Measurements from ENCODE around the gene NRXN2.

The NRXN2 gene

DNA sequence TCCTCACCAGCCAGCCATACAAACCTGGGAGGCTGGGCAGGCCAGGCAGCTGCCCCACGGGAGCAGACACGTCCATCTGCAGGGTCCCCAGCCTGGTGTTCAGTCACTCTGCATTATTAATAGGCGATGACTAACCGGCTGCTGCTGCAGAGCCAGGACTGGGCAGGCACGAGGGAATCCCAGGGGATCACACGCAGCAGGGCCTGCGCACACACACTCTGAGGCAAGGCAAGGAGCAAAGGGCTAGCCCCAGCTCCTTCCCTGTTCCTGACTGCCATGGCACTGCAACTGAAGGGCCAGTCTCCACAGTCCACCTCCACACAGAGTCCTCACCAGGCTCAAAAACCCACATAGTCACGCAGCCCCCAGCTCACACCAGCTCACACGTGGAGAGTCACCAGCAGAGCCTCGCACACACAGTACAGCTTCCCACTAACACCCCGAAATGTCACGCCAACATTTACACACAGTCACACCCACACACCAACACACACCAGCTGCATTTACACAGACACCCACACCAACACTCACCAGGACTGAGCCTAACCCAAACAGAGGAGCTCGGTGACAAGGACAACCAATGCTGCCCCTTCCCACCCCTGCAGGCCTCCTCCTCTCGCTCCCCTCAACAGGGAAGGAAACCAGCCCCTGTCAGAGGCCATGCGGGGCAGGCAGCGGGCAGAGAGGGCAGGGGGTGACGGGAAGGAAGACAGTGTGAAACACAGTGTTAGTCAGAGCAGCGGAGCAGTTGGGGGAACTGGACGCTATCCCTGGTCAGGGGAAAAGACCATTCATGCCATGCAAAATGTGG lies 47.3 kb downstream of the NRXN2 start:
- H3K4me3 ChIP-seq (ENCODE audit: low read length, poor library complexity, severe bottlenecking): no peak overlapping the region
- no peaks in the 10 kb centered on the region for H3K9me2 ChIP-seq (replicated peaks; ENCODE audit: low read depth, low read length)
- H3K9me3 ChIP-seq (ENCODE audit: insufficient read depth, low read depth, low read length): no peaks in the 10 kb centered on the region
- no peaks in the 10 kb centered on the region for H3F3A ChIP-seq (ENCODE audit: low read depth)
- no peaks in the 10 kb centered on the region for H3K36me3 ChIP-seq (ENCODE audit: insufficient read depth, low read length)
- no peaks in the 10 kb centered on the region for H3K27me3 ChIP-seq (ENCODE audit: insufficient read depth, low read length, poor library complexity, severe bottlenecking)
- H4K20me1 ChIP-seq (ENCODE audit: insufficient read depth, low read length, poor library complexity, severe bottlenecking): no peaks in the 10 kb centered on the region
- no peak overlapping the region for H3K9ac ChIP-seq (ENCODE audit: low read depth, low read length, poor library complexity, severe bottlenecking)
- no peak overlapping the region for H2AFZ ChIP-seq (ENCODE audit: low read length)
- TF ChIP-seq CTCF (conservative IDR thresholded peaks at IDR 0.05; ENCODE audit: low read length): no peak
- no peak for TF ChIP-seq EZH2phosphoT487 (IDR thresholded peaks at IDR 0.05; ENCODE audit: borderline replicate concordance)
- H3K4me2 ChIP-seq (ENCODE audit: low read depth, low read length, poor library complexity, severe bottlenecking): no peak overlapping the region
- no peaks in the 10 kb centered on the region for H3K4me1 ChIP-seq (ENCODE audit: insufficient read depth, low read length, poor library complexity, severe bottlenecking)
- H3K79me2 ChIP-seq (ENCODE audit: insufficient read depth, low read length): no peaks in the 10 kb centered on the region

- Histone ChIP-seq H3K9ac (ENCODE audit: low read depth, low read length, poor library complexity, severe bottlenecking) (no peak overlapping the region), H3K9me3 (ENCODE audit: insufficient read depth, low read depth, low read length) (no peaks in the 10 kb centered on the region), H3K36me3 (ENCODE audit: insufficient read depth, low read length) (no peaks in the 10 kb centered on the region), H4K20me1 (ENCODE audit: insufficient read depth, low read length, poor library complexity, severe bottlenecking) (no peaks in the 10 kb centered on the region), H3K9me2 (replicated peaks; ENCODE audit: low read depth, low read length) (no peaks in the 10 kb centered on the region), H2AFZ (ENCODE audit: low read length) (no peak overlapping the region), H3K27me3 (ENCODE audit: insufficient read depth, low read length, poor library complexity, severe bottlenecking) (no peaks in the 10 kb centered on the region), H3F3A (ENCODE audit: low read depth) (no peaks in the 10 kb centered on the region), H3K4me2 (ENCODE audit: low read depth, low read length, poor library complexity, severe bottlenecking) (no peak overlapping the region), H3K4me3 (ENCODE audit: low read length, poor library complexity, severe bottlenecking) (no peak overlapping the region), H3K4me1 (ENCODE audit: insufficient read depth, low read length, poor library complexity, severe bottlenecking) (no peaks in the 10 kb centered on the region), H3K79me2 (ENCODE audit: insufficient read depth, low read length) (no peaks in the 10 kb centered on the region)
- TF ChIP-seq CTCF (conservative IDR thresholded peaks at IDR 0.05; ENCODE audit: low read length): no peak
- no peak for TF ChIP-seq EZH2phosphoT487 (IDR thresholded peaks at IDR 0.05; ENCODE audit: borderline replicate concordance)
Measured at GRCh38 chr11:64674774-64675173, 48.2 kb downstream of the NRXN2 start.

DNA sequence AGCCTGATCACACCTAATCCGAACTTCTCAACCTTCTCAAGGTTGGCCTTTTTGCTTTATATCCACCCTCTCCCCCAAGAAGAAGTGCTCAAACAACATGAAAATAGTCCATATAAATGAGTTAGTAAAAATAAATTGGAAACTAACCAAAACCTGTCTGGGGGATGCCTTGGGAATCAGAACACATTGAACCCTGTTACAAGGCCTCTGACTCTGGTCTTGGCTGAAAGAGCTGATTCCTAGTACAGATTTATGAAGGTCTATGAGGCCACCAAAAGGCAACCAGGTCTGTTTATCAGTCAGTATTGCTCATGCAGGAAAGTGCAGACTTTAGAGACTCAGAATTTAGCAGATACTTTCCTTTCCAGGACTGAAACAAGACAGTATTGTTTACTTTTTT lies 49.7 kb downstream of the NRXN2 start:
- no peaks in the 10 kb centered on the region for H3F3A ChIP-seq (ENCODE audit: low read depth)
- no peaks in the 10 kb centered on the region for H3K27me3 ChIP-seq (ENCODE audit: insufficient read depth, low read length, poor library complexity, severe bottlenecking)
- no peaks in the 10 kb centered on the region for H3K9me2 ChIP-seq (replicated peaks; ENCODE audit: low read depth, low read length)
- no peaks in the 10 kb centered on the region for H3K9me3 ChIP-seq (ENCODE audit: insufficient read depth, low read depth, low read length)
- H3K9ac ChIP-seq (ENCODE audit: low read depth, low read length, poor library complexity, severe bottlenecking): no peak overlapping the region
- no peak overlapping the region for H3K4me2 ChIP-seq (ENCODE audit: low read depth, low read length, poor library complexity, severe bottlenecking)
- TF ChIP-seq CTCF (conservative IDR thresholded peaks at IDR 0.05; ENCODE audit: low read length) (no peak), EZH2phosphoT487 (IDR thresholded peaks at IDR 0.05; ENCODE audit: borderline replicate concordance) (no peak)
- H4K20me1 ChIP-seq (ENCODE audit: insufficient read depth, low read length, poor library complexity, severe bottlenecking): no peaks in the 10 kb centered on the region
- H3K79me2 ChIP-seq (ENCODE audit: insufficient read depth, low read length): no peaks in the 10 kb centered on the region
- H3K4me3 ChIP-seq (ENCODE audit: low read length, poor library complexity, severe bottlenecking): no peak overlapping the region
- no peak overlapping the region for H2AFZ ChIP-seq (ENCODE audit: low read length)
- H3K36me3 ChIP-seq (ENCODE audit: insufficient read depth, low read length): no peaks in the 10 kb centered on the region
- H3K4me1 ChIP-seq (ENCODE audit: insufficient read depth, low read length, poor library complexity, severe bottlenecking): no peaks in the 10 kb centered on the region

Data from Loucy (cell line).